GM12875 (cell line): ENCODE data around the gene ARMH1.

ENCODE experiments used
- H3K4me3 ChIP-seq: one replicate; pipeline ENCODE4 v1.5.1; 2011; ENCODE audit warnings: low read depth, low read length, control low read depth
- CTCF ChIP-seq: IDR thresholded peaks from 2 replicates; pipeline ENCODE4 v1.5.1; 2011; ENCODE audit warnings: low read depth, mild to moderate bottlenecking, control low read depth, inconsistent platforms, low read length, moderate library complexity, borderline replicate concordance; ENCODE audit not compliant: insufficient read depth

ARMH1 gene

DNA sequence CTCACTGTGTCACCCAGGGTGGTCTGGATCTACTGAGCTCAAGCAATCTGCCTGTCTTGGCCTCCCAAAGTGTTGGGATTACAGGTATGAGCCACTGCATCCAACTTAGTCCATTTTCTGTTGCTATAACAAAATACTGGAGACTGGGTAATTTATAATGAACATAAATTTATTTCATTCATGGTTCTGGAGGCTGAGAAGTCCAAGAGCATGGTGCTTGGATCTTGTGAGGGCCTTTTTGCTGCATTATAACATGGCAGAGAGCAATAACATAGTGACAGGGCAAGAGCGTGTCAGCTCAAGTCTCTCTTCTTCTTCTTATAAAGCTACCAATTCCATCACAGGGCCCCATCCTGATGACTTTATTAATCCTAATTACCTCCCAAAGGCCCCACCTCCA is 61.5 kb downstream of the ARMH1 start:
- H3K4me3 ChIP-seq = no peak overlapping the region
- no peak for TF ChIP-seq CTCF

- peak overlapping the region; percentile 71 for H3K4me3 ChIP-seq
Observed at GRCh38 chr1:44738953-44739306, 64.4 kb downstream of the ARMH1 start.

- TF ChIP-seq CTCF = no peak
- H3K4me3 ChIP-seq = peak within 1 kb of the TSS; percentile 71
Observed at GRCh38 chr1:44739307-44740178, 65.0 kb downstream of the ARMH1 start, which contains the start of gene KIF2C. KIF2C (plus strand) TSS chr1:44739837; CDS start chr1:44739933, 96 bp downstream.

DNA sequence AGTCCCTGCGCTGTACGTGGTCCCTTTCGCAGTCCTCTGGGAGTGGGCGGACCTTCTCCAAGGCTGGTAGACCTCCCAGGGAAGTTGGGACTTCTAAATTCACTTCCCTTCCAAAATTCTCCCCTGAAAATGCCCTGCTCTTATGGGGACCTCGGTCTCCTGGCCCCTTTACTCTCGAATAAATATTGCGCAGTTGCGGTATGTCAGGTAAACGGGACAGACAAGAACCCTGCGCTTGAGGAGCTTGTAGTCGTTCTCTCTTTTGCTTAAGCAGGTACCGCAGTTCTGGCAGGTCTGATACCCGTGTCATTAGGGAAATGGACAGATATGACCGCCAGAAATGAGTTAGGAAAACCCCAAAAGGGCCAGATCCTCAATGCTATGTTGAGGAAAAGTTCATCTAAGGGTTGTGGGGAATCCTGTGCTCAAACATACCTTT is 65.7 kb downstream of the ARMH1 start:
- no peak for TF ChIP-seq CTCF
- peak overlapping the region; percentile 71 for H3K4me3 ChIP-seq

DNA sequence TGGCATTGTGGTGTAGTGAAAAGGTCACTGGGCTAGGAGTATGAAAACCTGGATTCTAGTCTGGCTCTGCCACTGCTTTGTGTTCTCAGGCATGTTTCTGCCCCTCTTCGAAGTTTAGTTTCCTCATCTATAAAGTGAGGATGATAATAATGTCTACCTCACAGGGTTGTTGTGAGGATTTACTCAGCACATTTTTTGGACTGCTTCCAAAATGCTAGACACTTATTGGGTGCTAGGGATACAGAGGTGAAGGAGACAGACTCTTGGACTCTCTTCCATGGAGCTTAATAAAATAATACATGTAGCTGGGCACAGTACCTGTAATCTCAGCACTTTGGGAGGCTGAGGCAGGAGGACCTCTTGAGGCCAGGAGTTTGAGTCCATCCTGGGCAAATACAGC is 68.7 kb downstream of the ARMH1 start:
- no peak for TF ChIP-seq CTCF
- no peak overlapping the region for H3K4me3 ChIP-seq

- no peak for TF ChIP-seq CTCF
- no peak overlapping the region for H3K4me3 ChIP-seq
Observed at GRCh38 chr1:44747878-44748277, 73.4 kb downstream of the ARMH1 start.

- TF ChIP-seq CTCF = no peak
- no peak overlapping the region for H3K4me3 ChIP-seq
Observed at GRCh38 chr1:44757420-44757819, 82.9 kb downstream of the ARMH1 start.
